PFSK-1 (cell line): ENCODE results near the gene KLHL22. TPM values are rescaled to one million over a fixed set of nuclear protein-coding genes. Genes with fewer than 3 reads are reported as not detected.

Source experiments
- FOXP2 ChIP-seq: optimal IDR thresholded peaks from 2 replicates; pipeline ENCODE3; 2011; ENCODE audit warnings: borderline replicate concordance, control low read depth, inconsistent platforms; ENCODE audit not compliant: insufficient read depth; ENCODE audit errors: extremely low read length, extremely low read depth
- POLR2AphosphoS5 ChIP-seq: IDR thresholded peaks from 2 replicates; pipeline ENCODE4 v1.6.1; 2012; ENCODE audit warnings: low read depth, mild to moderate bottlenecking, control low read depth, low read length, moderate library complexity
- REST ChIP-seq, 2 experiments: IDR thresholded peaks; 2 replicates each; pipeline versions ENCODE4 v1.6.1 to v1.8.0; 2011 to 2012; ENCODE audit warnings: low read depth in 2 of 2, low read length in 2 of 2, control low read depth in 1 of 2, inconsistent platforms in 1 of 2, mild to moderate bottlenecking in 1 of 2, moderate library complexity in 1 of 2; ENCODE audit not compliant: insufficient read depth in 1 of 2
- SIN3A ChIP-seq: IDR thresholded peaks from 2 replicates; pipeline ENCODE4 v1.6.1; 2012; ENCODE audit warnings: mild to moderate bottlenecking, low read length, moderate library complexity, borderline replicate concordance; ENCODE audit not compliant: insufficient read depth
- TAF1 ChIP-seq: IDR thresholded peaks from 2 replicates; pipeline ENCODE4 v1.6.1; 2012; ENCODE audit warnings: low read length, control low read depth, borderline replicate concordance; ENCODE audit not compliant: insufficient read depth
- polyA plus RNA-seq: library from polyadenylated mRNA; unstranded; fragments of >200 nt; gene quantifications from one replicate; pipeline ENCODE4 v1.2.1, GENCODE V29; 2012; ENCODE audit warnings: low read depth, missing spikeins; ENCODE audit not compliant: insufficient read length

Gene KLHL22, protein sequence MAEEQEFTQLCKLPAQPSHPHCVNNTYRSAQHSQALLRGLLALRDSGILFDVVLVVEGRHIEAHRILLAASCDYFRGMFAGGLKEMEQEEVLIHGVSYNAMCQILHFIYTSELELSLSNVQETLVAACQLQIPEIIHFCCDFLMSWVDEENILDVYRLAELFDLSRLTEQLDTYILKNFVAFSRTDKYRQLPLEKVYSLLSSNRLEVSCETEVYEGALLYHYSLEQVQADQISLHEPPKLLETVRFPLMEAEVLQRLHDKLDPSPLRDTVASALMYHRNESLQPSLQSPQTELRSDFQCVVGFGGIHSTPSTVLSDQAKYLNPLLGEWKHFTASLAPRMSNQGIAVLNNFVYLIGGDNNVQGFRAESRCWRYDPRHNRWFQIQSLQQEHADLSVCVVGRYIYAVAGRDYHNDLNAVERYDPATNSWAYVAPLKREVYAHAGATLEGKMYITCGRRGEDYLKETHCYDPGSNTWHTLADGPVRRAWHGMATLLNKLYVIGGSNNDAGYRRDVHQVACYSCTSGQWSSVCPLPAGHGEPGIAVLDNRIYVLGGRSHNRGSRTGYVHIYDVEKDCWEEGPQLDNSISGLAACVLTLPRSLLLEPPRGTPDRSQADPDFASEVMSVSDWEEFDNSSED
- 21.8 TPM for polyA plus RNA-seq

DNA sequence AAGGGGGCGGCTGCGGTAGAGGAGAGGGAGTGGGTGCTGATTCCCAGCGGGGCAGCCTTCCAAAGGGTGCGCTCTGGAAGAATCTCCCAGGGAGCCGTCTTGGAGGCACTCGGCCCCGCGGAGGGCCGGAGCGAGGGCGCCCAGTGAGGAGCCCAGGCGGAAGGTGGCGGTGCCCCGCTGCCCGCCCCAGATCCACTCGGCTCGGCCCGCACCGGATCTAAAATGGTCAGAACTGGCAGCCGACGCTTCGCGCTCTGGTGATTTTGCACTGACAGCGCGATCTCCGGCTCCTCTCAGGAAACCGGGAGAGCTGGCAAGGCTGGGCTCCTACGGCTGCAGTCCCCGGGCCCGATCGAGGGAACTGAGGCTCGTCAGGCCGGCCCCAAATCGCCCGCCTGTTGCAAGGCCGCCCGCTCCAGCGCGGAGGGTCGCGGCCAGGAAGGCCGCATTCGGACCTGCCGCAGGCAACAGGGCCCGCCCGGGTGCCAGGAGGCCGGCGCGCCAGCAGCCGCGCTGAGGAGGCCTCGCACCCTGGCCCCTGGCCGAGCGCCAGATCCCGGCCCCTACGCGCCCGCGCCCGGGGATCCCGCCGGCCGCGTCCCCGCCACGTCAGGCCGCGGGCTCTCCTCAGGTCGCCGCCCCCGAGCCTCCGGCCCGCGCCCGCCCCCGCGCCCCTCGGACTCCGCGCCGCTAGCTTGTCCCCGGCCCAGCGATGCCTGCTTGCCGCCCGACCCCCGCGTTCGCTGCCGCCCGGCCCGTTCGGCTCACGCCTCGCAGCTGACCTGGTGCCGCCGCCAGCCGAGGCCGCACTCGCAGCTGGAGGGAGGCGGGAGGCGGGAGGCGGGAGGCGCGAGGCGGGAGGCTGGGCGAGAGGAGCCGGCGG is at the start of gene KLHL22:
KLHL22 (minus strand) TSS at position 818 of the 883 bp plus-strand sequence. CDS start 6,584 bp downstream, outside the sequence.
- TF ChIP-seq TAF1 (no peak), REST (IDR thresholded peaks at IDR 0.05; ENCODE audit: insufficient read depth in 1 of 2, low read depth in 2 of 2, low read length in 2 of 2) (0 out of 4 replicates have a peak, but pooled peaks of 1 of the 2 experiments have one; percentile 14)

GRCh38 chr22:20542736-20543135 is 47.1 kb upstream of the KLHL22 start:
- TF ChIP-seq SIN3A (no peak), TAF1 (no peak), FOXP2 (no peak), POLR2AphosphoS5 (no peak), REST (IDR thresholded peaks at IDR 0.05; ENCODE audit: insufficient read depth in 1 of 2, low read depth in 2 of 2, low read length in 2 of 2) (no peak)

- TF ChIP-seq SIN3A = no peak
- no peak for TF ChIP-seq TAF1
Observed at GRCh38 chr22:20542055-20542454, 46.5 kb upstream of the KLHL22 start.

DNA sequence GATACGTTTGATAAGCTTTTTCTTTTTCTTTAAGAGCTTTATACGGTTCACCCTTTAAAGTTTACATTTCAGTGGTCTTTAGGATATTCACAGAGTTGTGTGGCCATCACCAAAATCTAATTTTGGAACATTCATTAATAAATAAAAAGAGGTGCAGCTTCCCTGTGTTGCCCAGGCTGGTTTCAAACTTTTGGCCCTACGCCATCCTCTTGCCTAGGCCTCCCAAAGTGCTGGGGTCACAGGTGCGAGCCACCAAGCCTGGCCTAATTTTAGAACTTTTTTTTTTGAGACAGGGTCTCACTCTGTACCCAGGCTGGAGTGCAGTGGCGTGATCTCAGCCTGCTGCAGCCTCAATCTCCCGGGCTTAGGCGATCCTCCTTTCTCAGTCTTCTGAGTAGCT is 42.4 kb upstream of the KLHL22 start:
- TF ChIP-seq SIN3A (no peak), TAF1 (no peak), REST (IDR thresholded peaks at IDR 0.05; ENCODE audit: insufficient read depth in 1 of 2, low read depth in 2 of 2, low read length in 2 of 2) (no peak), FOXP2 (no peak), POLR2AphosphoS5 (no peak)

- no peak for TF ChIP-seq TAF1
- no peak for TF ChIP-seq FOXP2
- TF ChIP-seq REST (IDR thresholded peaks at IDR 0.05; ENCODE audit: insufficient read depth in 1 of 2, low read depth in 2 of 2, low read length in 2 of 2) = no peak
- TF ChIP-seq SIN3A = no peak
- no peak for TF ChIP-seq POLR2AphosphoS5
Observed at GRCh38 chr22:20537325-20537756, 41.7 kb upstream of the KLHL22 start.
